Measurements from ENCODE around the gene SPEF2. TPM values are rescaled to one million over a fixed set of nuclear protein-coding genes. Genes with fewer than 3 reads are reported as not detected.

Gene SPEF2
- total RNA-seq, 4 donors from 2014 or later, result 1.7 to 10.0 (median 2.2) TPM

- WGBS, result 95% methylated on average over 1 of the region's 1 CpG
- Histone ChIP-seq H3K36me3 (no peaks in the 10 kb centered on the region), H3K9me3 (no peaks in the 10 kb centered on the region), H3K4me3 (no peak overlapping the region), H3K27ac (no peak overlapping the region), H3K4me1 (no peaks in the 10 kb centered on the region), H3K27me3 (no peaks in the 10 kb centered on the region)
- TF ChIP-seq POLR2AphosphoS5 (IDR thresholded peaks at IDR 0.05) (no peak), EP300 (IDR thresholded peaks at IDR 0.05) (no peak), POLR2A (IDR thresholded peaks at IDR 0.05) (no peak), CTCF (IDR thresholded peaks at IDR 0.05) (no peak)
- DNase-seq (ENCODE audit: low spot score in 2 of 2), result no peak
Measured at GRCh38 chr5:35860686-35861085, 243.0 kb downstream of the SPEF2 start.

- Histone ChIP-seq H3K9me3 (no peaks in the 10 kb centered on the region), H3K4me3 (no peak overlapping the region), H3K27me3 (no peaks in the 10 kb centered on the region), H3K36me3 (no peaks in the 10 kb centered on the region), H3K27ac (no peak overlapping the region), H3K4me1 (no peaks in the 10 kb centered on the region)
- WGBS, result 72% methylated on average over 1 of the region's 1 CpG
- no peak for DNase-seq (ENCODE audit: low spot score in 2 of 2)
- TF ChIP-seq EP300 (IDR thresholded peaks at IDR 0.05) (no peak), POLR2A (IDR thresholded peaks at IDR 0.05) (no peak), CTCF (IDR thresholded peaks at IDR 0.05) (no peak), POLR2AphosphoS5 (IDR thresholded peaks at IDR 0.05) (no peak)
Measured at GRCh38 chr5:35861718-35862117, 244.1 kb downstream of the SPEF2 start.

GRCh38 chr5:35862126-35862525 lies 244.5 kb downstream of the SPEF2 start:
- Histone ChIP-seq H3K36me3 (no peaks in the 10 kb centered on the region), H3K9me3 (no peaks in the 10 kb centered on the region), H3K27me3 (no peaks in the 10 kb centered on the region), H3K4me3 (no peak overlapping the region), H3K27ac (no peak overlapping the region), H3K4me1 (no peaks in the 10 kb centered on the region)
- DNase-seq (ENCODE audit: low spot score in 2 of 2), result no peak
- TF ChIP-seq POLR2AphosphoS5 (IDR thresholded peaks at IDR 0.05) (no peak), EP300 (IDR thresholded peaks at IDR 0.05) (no peak), POLR2A (IDR thresholded peaks at IDR 0.05) (no peak), CTCF (IDR thresholded peaks at IDR 0.05) (no peak)
- WGBS, result 85% methylated on average over 2 of the region's 2 CpGs

GRCh38 chr5:35863159-35863558 lies 245.5 kb downstream of the SPEF2 start:
- 66% methylated on average over 3 of the region's 3 CpGs for WGBS
- H3K27ac ChIP-seq, result no peak overlapping the region
- DNase-seq (ENCODE audit: low spot score in 2 of 2), result no peak
- no peaks in the 10 kb centered on the region for H3K27me3 ChIP-seq
- H3K4me3 ChIP-seq, result no peak overlapping the region
- no peaks in the 10 kb centered on the region for H3K36me3 ChIP-seq
- no peak for TF ChIP-seq CTCF (IDR thresholded peaks at IDR 0.05)
- TF ChIP-seq EP300 (IDR thresholded peaks at IDR 0.05), result no peak
- no peak for TF ChIP-seq POLR2AphosphoS5 (IDR thresholded peaks at IDR 0.05)
- TF ChIP-seq POLR2A (IDR thresholded peaks at IDR 0.05), result no peak
- H3K4me1 ChIP-seq, result no peaks in the 10 kb centered on the region
- H3K9me3 ChIP-seq, result no peaks in the 10 kb centered on the region

Other genes starting within 250 kb of the SPEF2 start
- gene IL7R, start 239.0 kb downstream of the SPEF2 start, total RNA-seq, result 1 to 10 TPM in 3 of 4 donors, under 1 TPM in 1; 0.73 to 7.1 (median 4.2) TPM

Data from suprapubic skin (tissue), 4 donors.